Measurements from ENCODE around the gene FBRSL1.

GRCh38 chr12:132512197-132513069 is 22.5 kb downstream of the FBRSL1 start:
- no peak for TF ChIP-seq CTCF (IDR thresholded peaks at IDR 0.05; ENCODE audit: insufficient read depth, low read depth, low read length)
- no peak for TF ChIP-seq EZH2 (IDR thresholded peaks at IDR 0.05; ENCODE audit: insufficient read depth, low read length)

Data from astrocyte (in vitro differentiated cells and primary cell).